Stimulated activated CD4-positive, alpha-beta T cell treated with anti-CD3 and anti-CD28 coated beads, Interleukin-15, amount 100 ng/mL, for 48 hours (primary cell): ENCODE data around the gene AOPEP.
"Not testable (repeated sequence)": the region's sequence is repeated elsewhere in the genome, so short reads cannot be mapped to it uniquely, and the experiment has no call there.

Experiments used
- DNase-seq, 2 donors: peaks; one replicate each; pipeline ENCODE4 v3.0.0-alpha.2; 2020; ENCODE audit warnings: low read depth in 2 of 2

AOPEP gene

DNA sequence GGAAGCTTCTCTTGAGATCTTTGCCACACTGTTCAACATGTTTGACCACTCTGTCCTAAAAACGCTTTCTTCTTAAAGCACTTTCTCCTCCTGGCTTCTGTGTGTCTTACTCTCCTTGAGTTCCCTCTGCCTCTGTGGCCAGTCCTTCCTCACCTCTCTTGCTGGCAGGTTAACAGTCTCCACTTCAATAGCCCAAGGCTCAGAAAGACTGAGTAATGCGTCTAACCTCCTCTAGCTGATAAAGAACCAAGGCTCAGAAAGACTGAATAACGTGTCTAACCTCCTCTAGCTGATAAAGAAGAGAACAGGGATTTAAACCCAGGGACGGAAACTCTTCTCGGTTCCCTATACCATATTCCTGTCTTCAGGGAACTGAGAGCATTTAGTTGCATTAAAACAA, 205.2 kb downstream of the AOPEP start:
- no peak for DNase-seq

DNA sequence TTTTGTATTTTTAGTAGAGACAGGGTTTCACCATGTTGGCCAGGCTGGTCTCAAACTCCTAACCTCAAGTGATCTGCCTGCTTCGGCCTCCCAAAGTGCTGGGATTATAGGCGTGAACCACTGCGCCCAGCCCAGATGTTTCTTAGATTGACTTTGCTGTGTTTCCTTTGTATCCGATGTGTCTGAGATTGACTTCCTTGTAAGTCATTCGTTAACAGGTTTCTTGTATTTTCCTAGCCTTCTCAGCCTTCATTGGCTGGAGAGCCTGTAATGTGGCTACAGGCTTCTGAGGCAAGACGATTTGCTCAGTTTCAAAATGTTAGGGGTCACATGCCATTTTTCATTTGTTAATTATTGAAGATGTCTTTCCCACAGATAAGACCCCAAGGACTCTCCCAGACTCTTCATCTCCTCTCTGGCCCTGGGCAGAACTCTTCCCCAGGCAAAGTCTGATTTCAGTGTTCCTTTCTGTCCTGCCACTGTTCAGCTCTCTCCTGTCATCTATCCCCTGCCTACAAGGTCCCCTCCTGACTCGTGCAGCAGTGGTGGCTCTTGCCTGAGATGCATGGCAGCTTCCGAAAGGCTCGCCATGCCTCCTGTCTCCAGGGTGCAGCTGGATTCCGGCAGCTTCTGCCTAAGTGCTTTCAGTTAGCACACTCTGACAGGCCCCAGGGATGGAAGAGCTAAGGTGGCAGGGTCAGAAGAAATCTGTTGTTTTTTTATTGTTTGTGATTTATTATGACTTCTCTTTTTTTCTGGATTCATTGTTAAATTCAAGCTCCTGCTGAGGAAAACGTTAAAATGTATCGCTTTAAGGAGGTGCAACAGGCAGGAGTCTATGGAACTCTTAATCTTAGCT, 206.4 kb downstream of the AOPEP start:
- DNase-seq = no peak

- DNase-seq = no peak
Measured at GRCh38 chr9:94933511-94933828, 207.0 kb downstream of the AOPEP start.

- no peak for DNase-seq
Measured at GRCh38 chr9:94934816-94935328, 208.4 kb downstream of the AOPEP start.

- no peak for DNase-seq
Measured at GRCh38 chr9:94935396-94935795, 208.9 kb downstream of the AOPEP start.

DNA sequence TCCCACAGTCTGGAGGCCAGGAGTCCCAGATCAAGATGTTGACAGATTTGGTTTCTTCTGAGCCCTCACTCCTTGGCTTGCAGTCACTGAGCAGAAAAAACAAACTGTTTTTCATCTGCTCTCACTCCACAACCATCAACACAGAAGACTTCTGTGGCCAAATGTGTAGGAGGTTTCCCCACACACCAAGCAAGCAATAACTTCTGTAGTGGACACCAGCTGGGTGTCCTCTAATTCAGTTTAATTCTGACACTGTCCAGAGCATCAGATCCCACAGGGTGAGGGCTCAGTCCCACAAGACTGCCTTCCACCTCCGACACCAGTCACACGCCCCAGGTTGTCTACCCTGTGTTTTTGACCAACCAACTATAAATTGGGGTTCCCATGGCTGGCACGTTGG, 209.9 kb downstream of the AOPEP start:
- DNase-seq = no peak

DNA sequence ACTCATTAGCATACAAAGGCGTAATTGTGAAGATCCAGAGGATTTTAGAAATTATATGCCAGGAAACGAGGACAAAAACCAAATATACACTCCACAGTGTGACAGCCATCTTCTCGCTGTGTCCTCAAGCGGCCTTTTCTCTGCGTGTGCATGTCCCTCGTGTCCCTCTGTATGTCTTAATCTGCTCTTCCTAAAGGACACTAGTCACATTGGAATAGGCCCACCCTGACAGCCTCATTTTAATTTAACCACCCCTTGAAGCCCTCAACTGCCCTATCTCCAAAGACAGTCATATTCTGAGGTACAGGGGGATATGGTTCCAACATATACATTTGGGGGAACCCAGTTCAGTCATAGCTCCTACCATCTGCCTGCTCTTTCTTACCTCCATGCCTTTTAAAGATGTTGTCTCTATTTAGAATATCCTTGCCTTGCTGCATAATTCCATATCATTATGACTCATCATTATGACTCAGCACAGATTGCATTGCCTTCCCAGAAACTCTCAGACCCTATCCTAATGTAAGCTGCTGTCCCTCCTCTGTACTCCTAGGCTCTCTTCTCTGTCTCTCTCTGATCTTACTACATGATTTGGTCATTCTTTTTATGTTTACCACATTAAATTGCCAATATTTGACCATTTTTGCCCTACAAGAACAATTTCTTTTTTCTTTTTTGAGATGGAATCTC, 210.9 kb downstream of the AOPEP start:
- DNase-seq = no peak

DNA sequence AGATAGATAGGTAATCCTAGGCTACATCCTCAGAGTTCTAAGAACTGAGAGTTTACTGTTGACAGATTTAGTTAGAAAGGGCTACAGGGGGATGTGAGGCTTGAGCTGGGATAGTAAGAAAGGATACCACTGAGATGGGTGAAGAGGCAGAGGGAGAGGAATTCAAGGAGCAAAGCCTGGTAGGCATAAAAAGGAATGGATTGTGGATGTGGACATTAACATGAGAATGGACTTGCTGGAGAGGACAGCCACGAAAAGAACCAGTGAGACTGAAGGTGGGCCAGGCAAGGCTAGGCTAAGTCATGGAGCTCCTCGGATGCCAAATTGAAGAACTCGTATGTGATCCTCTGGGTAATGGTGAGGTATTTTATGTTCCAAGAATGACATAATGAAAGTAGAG, 211.9 kb downstream of the AOPEP start:
- DNase-seq = no peak

- not testable (repeated sequence) for DNase-seq
Measured at GRCh38 chr9:94940296-94940695, 213.8 kb downstream of the AOPEP start.

DNA sequence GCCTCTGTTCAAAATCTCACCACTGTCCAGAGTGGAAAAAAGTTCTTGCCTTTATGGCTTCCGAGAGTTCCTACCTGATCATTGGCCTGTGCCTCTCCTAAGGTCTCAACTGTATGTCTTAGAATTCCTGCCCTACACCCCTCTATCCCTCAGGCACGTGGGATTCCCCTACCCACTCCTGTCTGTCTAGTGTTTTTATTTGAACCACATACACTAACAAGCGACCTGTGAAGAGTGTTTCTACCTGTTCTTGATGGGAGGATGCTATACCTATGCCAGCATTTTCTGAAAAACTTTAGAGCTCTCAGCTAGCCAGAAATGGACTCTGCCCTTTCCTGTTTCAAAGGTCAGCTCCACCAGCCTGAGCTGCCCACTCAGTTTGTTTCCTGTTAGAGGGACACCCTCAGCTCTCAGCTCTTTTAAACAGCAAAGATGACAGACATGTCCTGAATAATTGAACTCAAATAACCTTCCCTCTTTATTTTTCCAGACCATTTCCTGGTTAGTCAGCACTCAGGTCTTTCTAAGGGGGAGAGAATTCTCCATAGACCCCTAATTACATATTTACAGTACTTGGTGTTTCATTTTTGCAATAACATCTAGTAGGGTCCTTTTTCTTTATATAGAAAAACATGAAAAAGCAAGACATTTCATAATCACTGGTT, 214.8 kb downstream of the AOPEP start:
- no peak for DNase-seq

DNA sequence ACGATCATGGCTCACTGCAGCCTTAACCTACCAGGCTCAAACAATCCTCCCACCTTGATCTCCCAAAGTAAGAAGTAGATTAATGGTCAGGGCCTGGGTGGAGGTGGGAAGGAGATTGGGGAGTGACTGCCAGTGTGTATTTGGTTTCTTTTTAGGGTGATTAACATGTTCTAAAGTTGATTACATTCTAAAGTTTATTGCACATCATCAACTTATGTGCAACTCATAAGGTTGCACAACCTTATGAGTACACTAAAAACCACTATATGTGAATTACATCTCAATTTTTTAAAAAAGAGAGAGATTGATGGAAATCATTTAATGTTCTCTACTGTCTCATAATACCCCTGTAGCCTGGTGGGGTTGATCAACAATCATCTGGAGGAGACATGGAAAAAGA, 218.1 kb downstream of the AOPEP start:
- DNase-seq = no peak

GRCh38 chr9:94945197-94946144, 219.0 kb downstream of the AOPEP start:
- no peak for DNase-seq

DNA sequence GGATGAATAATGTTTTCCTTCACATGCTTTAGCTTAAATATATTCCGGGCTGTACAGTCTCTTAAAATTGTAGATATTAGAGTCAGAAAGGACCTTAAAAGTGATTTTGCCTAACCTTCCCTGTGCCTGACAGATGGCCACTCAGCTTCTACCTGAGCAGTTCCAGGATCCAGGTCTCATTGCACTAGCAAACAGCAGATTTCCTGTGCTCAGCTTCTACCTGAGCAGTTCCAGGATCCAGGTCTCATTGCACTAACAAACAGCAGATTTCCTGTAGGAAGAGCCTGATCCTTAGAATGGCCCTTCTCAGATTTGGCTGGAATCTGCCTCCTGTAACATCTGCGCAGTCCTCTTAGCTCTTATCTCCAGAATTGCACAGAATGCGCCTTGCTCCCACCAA, 219.8 kb downstream of the AOPEP start:
- no peak for DNase-seq

DNA sequence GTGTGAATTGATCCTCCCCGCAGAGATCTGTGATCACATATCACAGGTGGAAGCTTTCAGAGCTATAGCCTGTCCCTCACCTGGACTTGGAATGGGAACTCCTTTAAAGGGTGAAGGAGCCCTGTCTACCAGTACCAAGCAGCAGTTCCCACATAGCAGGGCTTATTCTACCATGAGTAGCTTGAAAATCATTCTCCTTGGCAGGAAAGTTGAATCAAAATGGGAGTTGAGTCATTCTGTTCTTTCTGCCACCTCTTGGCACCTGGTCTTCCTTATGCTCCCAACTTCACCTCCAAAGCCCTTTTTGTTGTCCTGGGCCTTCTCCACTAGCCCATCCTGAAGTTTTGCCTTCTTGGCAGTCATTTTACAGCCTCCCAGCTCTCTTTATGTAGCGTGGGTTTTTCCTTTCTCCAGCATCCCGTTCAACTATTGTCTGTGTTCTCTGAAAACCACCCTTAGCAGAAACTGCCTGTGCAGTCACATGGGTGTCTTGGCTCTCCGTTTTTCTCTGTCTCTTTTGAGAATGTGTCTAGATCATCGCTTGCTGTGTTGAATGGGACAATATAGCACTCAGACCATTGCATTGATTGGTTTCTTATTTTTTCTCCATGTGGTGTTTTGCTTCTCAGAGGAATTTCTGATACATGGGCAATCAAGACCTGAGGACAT, 222.2 kb downstream of the AOPEP start:
- DNase-seq = no peak

DNA sequence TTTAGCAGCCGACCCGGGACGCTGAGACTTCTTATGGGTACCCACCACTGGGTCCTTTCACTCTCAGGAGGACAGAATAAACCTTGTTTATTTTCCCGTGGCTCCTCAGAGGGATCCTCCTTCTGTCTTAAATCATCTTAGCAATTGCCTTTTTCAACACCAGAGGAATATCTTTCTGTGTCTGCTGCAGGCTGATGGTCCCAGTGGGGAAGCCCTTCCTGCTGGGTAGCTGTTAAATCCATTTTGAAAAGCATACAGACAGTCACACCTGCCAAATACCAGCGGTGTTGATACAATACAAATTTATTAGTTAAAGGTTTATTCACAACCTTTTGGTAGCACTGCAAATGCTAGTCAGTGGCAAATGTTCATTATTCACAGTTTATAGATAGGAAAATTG, 222.9 kb downstream of the AOPEP start:
- DNase-seq = no peak

DNA sequence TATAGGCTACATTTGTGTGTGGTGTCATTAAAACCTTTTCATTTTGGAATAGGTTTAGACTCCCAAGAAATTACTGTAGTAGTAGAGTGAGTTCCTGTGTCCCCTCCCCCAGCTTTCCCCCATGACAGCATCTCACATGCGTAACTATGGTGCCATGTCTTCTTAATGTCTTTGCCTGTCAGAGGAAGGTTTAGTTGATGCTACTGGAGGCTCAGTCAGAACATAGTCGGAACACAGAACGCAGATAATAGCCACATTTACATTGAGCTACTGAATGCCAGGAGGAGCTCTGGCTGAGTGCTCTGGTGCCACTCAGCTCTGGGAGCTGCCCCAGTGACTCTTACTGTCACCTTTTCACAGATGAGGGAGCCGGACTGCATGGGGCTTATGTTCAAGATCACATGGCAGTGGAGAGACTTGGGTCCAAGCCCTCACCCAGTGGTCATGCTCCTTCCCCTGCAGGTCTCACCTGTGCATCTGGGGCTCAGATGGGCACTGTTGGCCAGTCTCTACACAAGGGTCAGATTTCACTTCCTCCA, 223.6 kb downstream of the AOPEP start:
- no peak for DNase-seq

DNA sequence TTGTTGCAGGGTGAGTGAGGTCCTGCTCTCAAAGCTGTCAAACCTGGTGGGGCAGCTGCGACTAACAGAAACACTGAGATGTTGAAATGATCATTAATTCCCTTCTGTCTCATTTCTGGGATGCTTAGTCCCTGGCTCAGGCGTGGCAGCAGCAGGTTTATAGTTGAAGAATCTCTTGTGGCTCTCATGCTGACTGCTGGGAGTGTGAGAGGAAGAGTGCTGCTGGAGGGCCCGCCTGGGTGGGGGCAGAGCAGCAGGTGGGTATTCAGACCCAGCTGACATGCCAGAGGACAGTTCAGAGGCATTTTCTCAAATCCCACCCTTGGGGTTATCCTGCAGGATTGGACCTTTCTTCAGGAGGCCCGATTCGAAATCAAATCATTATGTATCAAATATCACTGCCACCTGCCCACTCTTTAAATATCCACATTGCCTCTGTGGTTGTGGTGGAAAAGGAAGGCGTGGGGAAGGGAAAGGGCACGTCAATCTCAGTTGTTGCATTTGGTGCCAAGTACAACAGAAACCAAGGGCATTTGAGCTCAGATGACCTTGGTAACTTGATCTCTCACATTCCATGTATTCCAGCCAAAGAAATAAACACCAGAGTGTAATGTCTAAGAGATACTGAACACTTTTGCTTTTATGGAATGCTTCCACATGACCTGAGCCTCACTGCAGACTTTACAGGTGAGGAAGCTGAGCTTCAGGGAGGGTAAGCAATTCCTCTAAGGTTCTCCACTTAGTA, 224.3 kb downstream of the AOPEP start:
- no peak for DNase-seq

DNA sequence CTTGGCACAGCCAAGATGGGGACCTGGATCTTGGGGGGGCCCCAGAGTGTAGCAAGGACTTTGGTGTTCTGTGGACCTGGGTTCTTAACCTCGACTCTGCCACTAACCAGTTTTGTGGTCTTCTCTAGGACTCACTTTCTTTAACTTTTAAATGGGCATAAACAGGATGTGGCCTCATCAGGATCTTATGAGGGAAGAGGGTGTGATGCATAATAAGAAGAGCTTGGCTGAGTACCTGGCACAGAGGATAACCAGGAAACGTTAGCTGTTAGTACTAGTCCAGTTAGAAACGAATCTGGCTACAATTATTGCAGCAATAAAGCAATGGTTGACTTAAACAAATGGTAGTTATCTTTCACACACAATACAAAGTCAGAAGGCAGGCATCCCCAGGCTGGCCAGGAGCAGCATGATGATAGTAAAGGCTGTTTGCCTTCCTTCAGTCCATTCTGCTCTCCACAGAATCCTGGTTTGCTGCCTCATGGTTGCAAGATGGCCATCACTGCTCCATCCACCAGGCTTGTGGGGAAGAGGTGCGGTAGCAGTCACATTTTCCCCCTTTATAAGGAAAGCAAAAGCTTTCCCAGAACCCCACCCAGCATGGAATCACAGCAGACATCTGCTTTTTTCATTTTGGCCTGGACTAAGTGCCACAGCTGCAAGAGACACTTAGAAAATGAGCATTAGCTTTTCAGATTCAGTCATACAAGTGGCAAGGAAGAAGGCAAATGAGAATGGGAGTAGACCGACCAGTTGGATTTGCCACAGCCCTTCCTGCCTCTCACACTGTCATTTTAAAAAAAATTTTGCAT, 225.0 kb downstream of the AOPEP start:
- DNase-seq = no peak
